Stimulated activated CD4-positive, alpha-beta T cell treated with anti-CD3 and anti-CD28 coated beads, Interleukin-4, amount 100 ng/mL, for 48 hours (primary cell): Measurements from ENCODE around the gene EMSY.
"Not testable (repeated sequence)": the region's sequence is repeated elsewhere in the genome, so short reads cannot be mapped to it uniquely, and the experiment has no call there.

Experiments
- DNase-seq, 2 donors: peaks; one replicate each; pipeline ENCODE4 v3.0.0-alpha.2; 2020; ENCODE audit warnings: low read depth in 2 of 2

EMSY gene

DNA sequence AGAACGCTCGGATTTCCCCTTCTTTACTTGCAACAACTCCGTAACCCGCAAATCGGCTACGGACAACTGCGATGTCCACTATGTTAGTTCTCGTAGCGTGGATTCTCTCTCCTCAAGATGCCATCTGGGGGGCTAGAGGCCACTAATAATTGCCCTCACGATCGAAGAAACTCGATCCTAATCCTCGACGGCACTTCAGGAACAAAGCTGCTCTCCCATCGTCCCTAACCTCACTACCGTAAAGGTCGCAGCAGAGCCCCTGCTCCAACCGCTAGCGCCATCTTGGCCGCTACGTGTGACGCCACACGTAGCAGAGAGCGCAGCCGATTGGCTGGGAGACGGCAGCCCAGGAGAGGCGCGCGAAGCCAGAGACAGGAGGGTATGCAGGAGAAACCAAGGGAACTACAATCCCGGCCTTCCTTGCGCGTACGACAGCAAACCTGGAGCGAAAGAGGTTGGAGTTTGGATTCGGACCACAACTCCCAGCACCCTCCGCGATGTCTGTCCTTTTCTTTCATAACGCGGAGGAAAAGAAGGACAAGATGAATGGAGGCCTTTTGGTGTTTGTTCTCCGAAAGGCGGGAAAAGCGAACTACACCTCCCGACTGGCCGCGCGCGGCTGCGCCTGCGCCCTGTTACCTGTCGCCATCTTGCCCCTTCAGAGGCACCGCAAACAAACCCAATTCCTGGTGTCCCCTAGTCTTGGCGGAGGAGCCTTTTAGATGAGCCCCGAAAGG, at the start of gene EMSY:
TSS of gene EMSY (plus strand) at position 635 of the 737 bp plus-strand sequence. CDS start 1,921 bp downstream, outside the sequence.
- DNase-seq: peak; percentile 80 to 88

DNA sequence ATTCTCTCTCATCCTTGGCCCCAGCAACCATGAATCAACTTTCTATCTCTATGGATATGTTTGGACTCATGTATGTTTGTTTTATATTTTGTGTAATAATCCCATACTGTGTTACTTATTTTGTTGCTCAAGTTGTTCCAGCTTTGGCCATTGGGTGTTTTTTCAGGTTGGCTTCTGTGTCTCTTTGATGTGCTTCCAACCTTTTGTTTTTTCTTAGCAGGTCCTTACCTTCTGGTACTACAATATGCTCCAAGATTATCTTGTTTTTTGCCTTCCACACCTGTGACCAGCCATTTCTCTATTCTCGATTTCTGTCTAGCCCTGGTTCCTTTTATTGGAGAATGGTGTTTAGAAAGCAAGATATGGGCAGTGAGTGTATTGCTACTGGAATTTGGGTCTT, 49.5 kb upstream of the EMSY start:
- DNase-seq: no peak

DNA sequence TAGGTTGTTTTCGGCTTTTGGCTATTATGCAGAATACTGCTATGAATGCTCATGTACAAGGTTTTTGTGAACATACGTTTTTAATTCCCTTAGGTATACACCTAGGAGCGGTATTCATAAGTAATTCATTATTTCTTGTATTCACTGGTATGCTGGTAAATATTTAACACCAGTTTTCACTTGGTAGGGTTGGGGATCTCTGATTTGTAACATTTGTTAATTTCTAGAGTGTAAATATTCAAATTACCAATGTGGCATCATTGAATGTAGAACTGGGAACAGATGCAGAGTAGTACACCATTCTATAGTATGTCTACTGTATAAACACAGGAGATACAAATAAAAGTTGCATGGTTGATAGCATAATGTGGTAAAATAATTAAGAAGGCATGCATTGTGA, 47.4 kb upstream of the EMSY start:
- DNase-seq: no peak

DNA sequence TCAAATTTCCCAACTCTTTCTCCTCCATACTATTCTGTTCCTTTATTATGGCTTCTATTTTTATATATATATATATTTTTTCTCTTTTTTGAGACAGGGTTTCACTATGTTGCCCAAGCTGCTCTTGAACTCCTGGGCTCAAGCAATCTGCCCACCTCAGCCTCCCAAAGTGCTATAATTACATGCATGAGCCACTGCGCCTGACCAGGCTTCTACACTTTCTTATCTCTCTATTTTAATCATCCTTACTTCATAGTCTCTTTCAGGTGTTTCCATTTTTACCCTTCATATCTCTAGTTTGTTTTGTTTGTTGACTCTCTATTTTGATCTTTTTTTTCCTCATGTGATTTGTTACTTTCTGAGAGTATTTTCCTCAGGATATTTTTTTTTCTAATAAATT, 43.9 kb upstream of the EMSY start:
- DNase-seq: no peak

DNA sequence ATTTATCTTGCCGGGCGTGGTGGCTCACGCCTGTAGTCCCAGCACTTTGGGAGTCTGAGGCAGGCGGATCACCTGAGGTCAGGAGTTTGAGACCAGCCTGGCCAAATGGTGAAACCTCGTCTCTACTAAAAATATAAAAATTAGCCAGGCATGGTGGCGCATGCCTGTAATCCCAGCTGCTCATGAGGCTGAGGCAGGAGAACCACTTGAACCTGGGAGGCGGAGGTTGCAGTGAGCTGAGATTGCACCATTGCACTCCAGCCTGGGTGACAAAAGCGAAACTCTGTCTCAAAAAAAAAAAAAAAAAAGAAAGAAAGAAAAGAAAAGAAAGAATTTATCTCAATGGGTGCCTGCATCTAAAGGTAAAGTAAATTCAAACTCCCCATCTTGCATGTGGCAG, 43.3 kb upstream of the EMSY start:
- DNase-seq: not testable (repeated sequence)

- DNase-seq: no peak
Observed at GRCh38 chr11:76406359-76406758, 38.5 kb upstream of the EMSY start.

DNA sequence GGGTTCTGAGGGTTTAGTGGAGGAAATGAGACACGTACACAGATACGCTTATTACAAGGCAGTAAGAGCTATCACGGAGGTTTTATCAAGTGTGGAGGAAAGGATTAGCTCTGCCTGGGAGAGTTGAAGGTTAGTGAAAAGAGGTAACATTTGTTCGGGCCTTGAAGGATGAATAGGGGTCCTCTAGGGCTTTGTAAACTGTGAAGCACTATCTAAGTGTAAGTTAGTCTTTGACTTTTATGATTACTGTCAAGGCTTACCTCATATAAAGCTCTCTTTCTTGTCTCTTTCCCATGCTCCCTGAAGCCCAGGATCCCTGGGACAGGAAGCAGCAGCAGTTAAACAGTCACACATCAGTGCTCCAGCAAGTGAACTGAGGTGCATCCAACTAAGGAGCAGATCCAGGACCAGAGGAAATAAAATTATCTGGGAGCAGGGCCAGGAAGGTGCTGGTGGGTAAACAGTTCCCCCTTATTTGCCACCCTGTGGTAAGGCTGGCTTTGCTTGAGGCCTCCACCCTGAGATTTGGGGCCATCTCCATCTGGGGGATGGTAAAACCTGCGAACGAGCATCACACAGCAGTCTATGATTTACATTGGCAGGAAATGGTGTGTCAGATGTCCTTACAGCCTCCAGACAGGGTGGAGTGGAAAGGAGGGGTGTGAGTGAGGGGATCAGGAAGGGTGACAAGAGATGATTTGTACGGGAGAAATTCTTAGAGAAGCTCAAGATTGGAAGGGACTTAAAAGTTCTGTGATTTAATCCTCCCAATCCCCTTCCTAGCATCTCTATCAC, 36.5 kb upstream of the EMSY start:
- no peak for DNase-seq

DNA sequence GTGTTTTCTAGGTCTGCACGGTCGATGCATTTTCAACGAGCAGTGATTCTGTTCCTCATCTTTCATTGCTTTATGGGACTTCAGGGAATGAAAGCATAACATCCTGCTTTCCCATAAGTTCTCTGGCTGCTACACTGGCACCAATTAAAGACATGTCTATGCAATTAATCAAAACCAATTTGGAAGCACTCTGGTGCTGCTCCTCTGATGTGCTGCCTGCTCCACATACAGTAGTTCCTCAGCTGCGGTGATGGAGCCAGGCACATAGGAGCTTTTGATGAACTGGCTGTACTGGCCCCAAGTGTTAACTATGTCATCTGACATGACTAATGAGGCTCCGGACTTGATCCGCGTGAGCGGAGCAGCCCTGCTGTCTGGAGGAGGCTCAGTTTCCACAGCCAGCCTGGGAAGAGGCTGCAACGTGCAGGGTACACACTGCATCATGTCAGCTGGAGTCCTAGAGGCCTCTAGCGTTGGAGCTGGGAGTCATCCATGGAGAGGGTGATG, 33.9 kb upstream of the EMSY start:
- DNase-seq: no peak

- no peak for DNase-seq
Observed at GRCh38 chr11:76415073-76415472, 29.7 kb upstream of the EMSY start.

GRCh38 chr11:76419896-76420295, 24.9 kb upstream of the EMSY start:
- DNase-seq: no peak

DNA sequence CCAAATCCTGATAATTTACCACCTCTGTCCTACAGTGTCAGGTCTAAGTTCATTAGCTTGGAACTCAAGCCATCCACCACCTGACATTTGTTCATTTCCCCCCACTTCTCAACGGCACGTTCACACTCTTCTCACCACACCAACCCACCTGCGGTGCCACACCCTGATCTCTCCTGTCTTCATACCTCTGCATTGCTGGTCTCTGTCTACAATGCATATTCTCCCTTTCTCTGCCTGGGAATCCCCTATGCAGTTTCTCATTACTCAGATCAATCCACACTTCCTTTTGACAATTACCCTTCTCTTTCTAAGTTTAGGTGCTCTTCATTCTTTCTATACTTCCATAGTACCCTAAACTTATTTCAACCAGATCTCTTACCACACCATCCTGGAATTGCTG, 20.4 kb upstream of the EMSY start:
- no peak for DNase-seq

DNA sequence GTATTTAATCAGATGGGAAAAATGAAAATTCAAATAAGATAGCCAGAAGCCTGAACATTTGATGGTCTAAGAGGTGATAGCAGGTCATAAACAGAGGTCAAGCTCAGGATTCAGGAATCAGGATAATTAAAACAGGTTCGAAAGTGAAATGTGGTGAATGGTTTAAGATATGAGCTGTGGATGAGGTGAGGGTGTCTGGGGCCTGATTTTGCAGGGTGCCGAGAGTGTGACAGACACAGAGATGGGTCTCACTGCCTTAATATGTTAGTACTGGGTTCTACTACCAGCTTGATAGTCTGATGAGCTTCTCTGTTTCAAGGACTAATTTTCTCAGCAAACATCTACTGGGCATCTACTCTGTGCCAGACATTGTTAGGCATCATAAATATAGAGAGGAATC, 19.9 kb upstream of the EMSY start:
- no peak for DNase-seq

DNA sequence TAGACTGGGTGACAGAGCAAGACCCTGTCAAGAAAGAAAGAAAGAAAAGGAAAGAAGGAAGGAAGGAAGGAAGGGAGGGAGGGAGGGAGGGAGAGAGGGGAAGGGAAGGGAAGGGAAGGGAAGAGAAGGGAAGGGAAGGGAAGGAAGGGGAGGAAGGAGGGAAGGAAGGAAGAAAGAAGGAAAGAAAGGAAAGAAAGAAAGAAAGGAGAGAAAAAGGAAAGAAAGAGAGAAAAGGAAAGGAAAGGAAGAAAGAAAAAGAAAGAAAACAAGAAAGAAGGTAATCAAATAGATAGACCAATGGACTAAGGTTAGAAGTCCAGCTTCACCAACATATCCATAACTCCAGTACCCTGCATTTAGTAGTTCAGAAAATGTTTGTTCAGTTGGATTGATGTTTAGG, 18.2 kb upstream of the EMSY start:
- DNase-seq: no peak

- DNase-seq: no peak
Observed at GRCh38 chr11:76436020-76436419, 8.8 kb upstream of the EMSY start.

DNA sequence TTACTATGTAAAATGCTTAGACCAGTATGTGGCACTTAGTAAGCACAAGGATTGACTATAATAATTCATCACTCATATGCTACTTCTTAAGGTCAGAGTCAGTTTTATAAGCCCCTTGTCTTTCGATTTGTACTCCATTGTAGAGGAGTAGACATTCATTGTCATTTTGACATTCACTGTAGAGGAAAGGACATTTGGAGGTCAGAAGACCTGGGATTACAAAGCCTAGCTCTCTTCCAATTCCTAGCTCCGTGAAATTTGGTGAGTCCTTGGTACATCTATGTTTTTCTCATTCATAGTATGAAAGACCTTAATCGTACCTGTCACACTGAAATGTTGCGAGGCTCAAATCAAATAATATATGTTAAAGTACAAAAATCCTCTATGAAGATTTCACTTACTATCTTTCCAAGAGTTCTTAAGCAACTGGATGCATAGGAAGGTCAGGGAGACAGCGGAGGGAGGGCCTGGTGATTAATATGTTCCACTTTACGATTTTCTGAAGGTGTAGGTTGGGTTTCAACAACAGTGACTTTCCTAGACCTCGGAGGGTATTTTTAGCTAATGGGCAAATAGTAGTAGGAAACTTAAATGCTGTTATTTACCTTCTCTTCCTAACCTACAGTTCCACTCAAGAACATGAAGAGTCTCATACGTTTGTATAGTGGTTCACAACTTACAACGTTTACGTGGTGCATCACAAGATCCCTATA, 1.4 kb upstream of the EMSY start:
- no peak for DNase-seq

DNA sequence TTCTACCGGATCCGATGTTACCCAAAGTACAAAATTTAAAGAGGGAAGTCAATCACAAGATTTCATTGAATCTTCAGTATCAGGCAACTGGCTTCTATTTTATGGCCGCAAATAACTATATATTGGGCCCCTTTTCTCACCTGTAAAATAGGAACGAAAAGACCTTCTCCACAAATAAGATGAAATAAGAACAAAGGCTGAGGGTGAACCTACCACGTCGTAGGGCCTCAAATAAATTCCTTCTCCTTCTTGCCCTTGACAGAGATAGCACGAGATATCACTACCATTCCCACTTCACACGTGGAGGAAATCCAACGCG, 794 bp upstream of the EMSY start:
- DNase-seq: no peak

DNA sequence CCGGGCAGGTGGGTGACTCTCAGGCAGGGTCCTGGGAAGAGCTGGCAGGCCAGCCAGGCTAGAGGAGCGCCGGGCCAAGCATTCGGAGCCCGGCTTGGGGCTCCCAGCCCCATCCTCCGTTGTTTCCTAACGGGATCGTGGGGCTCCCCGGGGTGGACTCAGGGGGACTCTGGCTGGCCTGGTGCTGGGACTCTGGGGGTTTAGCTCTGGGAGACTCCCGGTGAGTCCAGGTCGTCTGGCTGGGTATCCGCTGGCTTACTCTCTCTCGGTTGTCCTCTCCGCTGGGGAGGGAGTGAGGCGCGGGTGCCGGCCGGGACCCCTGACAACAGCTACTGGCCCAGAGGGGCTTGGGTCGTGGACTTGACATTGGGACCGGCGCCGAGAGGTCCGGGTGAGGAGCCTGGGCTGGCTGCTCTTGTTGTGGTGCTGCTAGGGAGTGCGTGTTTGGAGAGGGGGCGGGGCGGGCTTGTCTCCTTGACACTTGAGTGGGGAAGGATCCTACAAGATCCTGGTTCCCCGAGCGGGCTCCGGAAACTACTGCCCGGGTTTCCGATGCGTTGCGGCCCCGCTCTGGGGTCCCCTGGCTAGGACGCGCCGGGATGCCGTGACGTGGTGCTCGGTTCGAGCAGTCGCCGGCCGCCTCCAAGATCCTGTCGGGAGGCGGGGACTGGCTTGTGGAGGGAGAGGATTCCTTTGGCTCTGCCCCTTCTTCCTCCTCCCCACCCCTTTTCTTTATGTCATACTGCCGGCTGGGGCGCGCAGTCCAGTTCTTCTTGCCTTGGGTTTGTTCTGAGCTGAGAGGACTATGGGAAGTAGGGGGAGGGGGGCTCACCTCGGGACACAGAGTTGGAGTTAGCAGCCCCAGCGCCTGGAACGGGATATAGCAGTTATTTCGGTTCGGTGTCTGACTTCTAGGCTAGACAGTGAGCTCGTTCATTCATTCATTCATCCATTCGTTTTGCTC, 585 bp downstream of the EMSY start:
- peak; percentile 31 to 65 for DNase-seq

DNA sequence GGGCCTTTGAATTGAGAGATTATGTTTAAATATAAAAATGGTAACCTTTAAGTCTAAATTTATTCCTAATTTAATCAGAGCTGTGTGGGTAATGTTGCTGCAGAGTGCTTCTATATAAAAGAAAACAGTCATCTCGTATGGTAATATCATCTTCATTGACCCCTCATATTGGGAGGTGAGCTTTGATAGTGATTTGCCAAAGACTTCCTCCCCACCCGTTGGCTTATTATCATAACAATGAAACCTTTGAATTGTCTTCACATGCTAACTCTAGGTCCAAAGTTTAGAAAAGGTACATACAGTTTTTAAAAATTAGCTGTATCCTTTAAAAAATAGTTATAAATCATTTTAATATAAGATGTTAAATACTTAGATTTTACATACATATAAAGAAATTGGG, 3.7 kb downstream of the EMSY start:
- no peak for DNase-seq

DNA sequence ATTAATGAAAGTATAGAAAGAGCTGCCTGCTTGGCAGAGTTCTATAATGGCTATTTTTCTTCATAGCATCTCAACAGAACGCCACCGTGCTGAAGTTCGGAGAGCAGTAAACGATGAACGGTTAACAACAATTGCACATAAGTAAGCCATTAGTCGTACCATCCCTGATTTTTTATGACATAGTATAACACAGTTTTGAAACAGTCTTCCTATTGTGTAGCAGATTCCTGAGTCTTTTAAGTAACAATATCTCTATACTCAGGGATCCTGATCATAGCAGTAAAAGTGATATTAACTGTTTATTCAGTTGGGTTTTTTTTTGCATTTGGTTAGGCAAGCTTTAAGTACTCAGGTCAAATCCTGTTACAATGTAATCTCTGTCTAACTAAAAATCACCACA, 8.4 kb downstream of the EMSY start:
- no peak for DNase-seq

DNA sequence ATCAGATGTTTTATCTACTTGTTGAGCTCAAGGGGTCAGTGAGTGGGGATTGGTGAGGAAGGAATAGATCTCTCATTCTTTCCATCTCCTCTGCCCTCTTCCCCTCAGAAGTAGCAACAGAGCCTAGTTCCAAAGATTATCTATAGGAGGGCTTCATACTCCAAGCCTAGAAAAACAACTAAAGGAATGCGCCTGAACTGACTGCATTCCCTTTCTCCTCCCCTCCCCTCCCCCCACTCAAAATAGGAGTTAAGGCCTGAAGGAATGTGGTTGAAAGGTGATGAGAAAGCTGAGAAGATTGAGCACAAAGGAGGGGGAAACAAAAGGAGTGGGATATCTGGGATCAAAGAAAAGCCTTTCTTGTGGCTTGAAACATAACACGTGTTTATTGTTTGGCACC, 10.5 kb downstream of the EMSY start:
- DNase-seq: no peak

DNA sequence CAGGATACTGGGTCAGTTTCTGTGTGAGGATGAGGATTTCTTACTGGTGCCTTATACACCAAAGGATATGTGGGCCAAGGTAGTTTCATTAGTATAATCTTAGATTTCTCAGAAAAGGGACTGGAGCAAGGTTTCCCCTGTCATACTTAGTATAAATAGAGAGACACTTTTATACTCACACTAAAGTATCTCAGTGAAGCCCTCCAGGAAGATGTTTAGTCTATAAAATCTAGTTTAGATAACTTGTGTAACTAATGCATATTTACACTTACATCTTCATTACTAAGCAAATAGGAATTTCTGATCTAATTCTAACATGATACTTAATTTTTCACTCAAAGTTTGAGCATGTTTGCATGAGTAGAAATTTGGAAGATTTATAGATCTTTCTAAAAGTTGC, 11.1 kb downstream of the EMSY start:
- DNase-seq: no peak

DNA sequence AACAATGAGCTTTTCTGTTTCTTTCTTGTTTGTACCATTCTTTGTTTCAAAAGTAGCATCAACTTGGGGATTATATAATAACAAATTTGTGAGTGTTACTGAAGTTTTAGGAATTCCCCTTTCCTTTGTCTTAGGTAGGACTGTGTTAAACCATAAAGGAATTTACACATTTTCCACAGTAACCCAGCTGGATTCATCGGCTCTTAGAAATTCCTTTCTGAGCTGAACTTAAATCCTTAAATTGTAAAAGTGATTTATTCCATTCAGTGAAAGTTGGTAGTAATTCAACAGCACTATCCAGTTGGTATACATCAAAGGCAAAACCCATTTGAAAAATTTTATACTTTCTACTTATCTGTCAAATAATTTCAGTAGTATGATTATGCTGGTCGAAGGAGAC, 11.8 kb downstream of the EMSY start:
- DNase-seq: no peak
